Stomach (tissue), 9 donors: ENCODE measurements around the gene MRPS23. TPM values are rescaled to one million over a fixed set of nuclear protein-coding genes. Genes with fewer than 3 reads are reported as not detected.

Experiments
- DNase-seq, 2 donors: peaks; one replicate each; pipeline versions ENCODE4 v3.0.0 to v3.0.0-alpha.2; 2013 to 2019
- H3K27ac ChIP-seq, 5 donors: fragments of 200-600 bp in 4 of 5; sonication (generic) in 4 of 5; one replicate each; pipeline ENCODE4 v1.5.1; 2013 to 2019; ENCODE audit warnings: mild to moderate bottlenecking in 1 of 5, moderate library complexity in 1 of 5
- H3K27me3 ChIP-seq, 3 donors: fragments of 200-600 bp; sonication (generic); one replicate each; pipeline ENCODE4 v1.5.1; 2017 to 2019; ENCODE audit warnings: mixed run types in 1 of 3
- H3K36me3 ChIP-seq, 4 donors: fragments of 200-600 bp; sonication (generic); 1 replicate in 3 of 4; 2 replicates in 1 of 4; pipeline ENCODE4 v1.5.1; 2016 to 2019
- H3K4me1 ChIP-seq, 4 donors: fragments of 200-600 bp; sonication (generic); one replicate each; pipeline ENCODE4 v1.5.1; 2016 to 2019
- H3K4me3 ChIP-seq, 4 donors: fragments of 200-600 bp; sonication (generic) in 3 of 4; one replicate each; pipeline ENCODE4 v1.5.1; 2016 to 2019; ENCODE audit warnings: mild to moderate bottlenecking in 1 of 4
- H3K9me3 ChIP-seq, 4 donors: fragments of 200-600 bp; sonication (generic); one replicate each; pipeline ENCODE4 v1.5.1; 2016 to 2019
- EP300 ChIP-seq: sonication (generic); formaldehyde crosslinking; IDR thresholded peaks from one replicate; pipeline ENCODE4 v1.6.1; 2017; ENCODE audit warnings: antibody characterized with exemption
- POLR2A ChIP-seq, 4 donors: fragments of 450-650 bp; IDR thresholded peaks; one replicate each; pipeline ENCODE4 v1.6.1; 2016; ENCODE audit warnings: antibody characterized with exemption in 4 of 4, control low read depth in 2 of 4, mild to moderate bottlenecking in 1 of 4, moderate library complexity in 1 of 4
- POLR2AphosphoS5 ChIP-seq, 3 donors: sonication (generic); formaldehyde crosslinking; IDR thresholded peaks; one replicate each; pipeline ENCODE4 v1.6.1; 2016; ENCODE audit warnings: antibody characterized with exemption in 3 of 3
- WGBS, 5 donors: extraction: QIAGEN DNeasy Blood & Tissue Kit in 3 of 5; methylation state at CpG; one replicate each; pipeline versions ENCODE4 v1.1.5 to v1.1.7; 2013 to 2018; 5-methylcytosine and 5-hydroxymethylcytosine counted together
- intact Hi-C: fragments of 100-400 bp; cut with DNase I; formaldehyde crosslinking; loops from one replicate; pipeline ENCODE4 v1.15.1; 2023; ENCODE audit warnings: low total_unique reads
- polyA plus RNA-seq, 3 donors: library from polyadenylated mRNA; stranded (reverse); fragments of 200-250 nt; gene quantifications; one replicate each; pipeline ENCODE4 v1.2.3, GENCODE V29; 2013
- small RNA-seq, 4 donors: library from RNA; depleted of rRNA; stranded (forward); fragments of <200 nt; gene quantifications; one replicate each; pipeline ENCODE3, GENCODE V24; 2016
- total RNA-seq, 5 donors: library from RNA; depleted of rRNA; stranded (reverse); fragments of >200 nt; gene quantifications; one replicate each; pipeline versions ENCODE4 v1.1.0 to v1.2.3, GENCODE V29; 2014 to 2016
- TF ChIP-seq, protein P1 (sequence below), 7 experiments: fragments of 450-650 bp in 4 of 7; fragments of 200-600 bp in 3 of 7; sonication (generic) in 3 of 7; IDR thresholded peaks; one replicate each; pipeline ENCODE4 v1.5.1; 2016 to 2019; ENCODE audit warnings: antibody characterized with exemption in 7 of 7, control low read depth in 2 of 7, mild to moderate bottlenecking in 1 of 7
- donor health status: healthy with polysubstance abuse.
- donor health status: Bipolar disorder and iron deficiency.
- donor health status: healthy.

Gene MRPS23
- total and polyA plus RNA-seq, 8 donors: 12.6 to 43.3 (median 25.1) TPM; not detected in 1

DNA sequence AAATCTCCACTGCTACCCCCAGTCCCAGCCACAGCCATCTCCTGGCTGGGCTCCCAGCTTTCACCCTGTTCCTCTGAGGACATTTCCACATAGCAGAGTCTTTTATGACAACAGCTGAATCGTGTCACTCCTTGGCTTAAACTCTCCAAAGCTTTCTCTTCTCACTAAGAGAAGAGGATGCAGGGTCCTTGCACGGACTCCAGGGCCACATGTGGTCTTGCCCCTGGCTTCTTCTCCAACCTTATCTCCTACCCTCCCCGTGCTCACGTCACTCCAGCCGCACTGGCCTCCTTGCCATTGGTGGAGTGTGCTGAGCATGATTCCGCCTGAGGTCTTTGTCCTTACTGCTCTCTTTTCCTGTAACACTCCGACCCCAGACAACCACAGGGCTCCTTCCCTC lies 64.8 kb downstream of the MRPS23 start:
- H3K27ac ChIP-seq: no peak overlapping the region
- 54 to 71% (median 60%) methylated on average over 7 of the region's 7 CpGs for WGBS, 5 donors
- DNase-seq: peak in 1 of 2 donors; percentile 67
- intact Hi-C loops: no loop called here
- no peaks in the 10 kb centered on the region for H3K36me3 ChIP-seq
- H3K4me1 ChIP-seq: peaks cover 13 to 22% (median 19%) of the 10 kb centered on the region in 4 donors
- TF ChIP-seq POLR2AphosphoS5 (IDR thresholded peaks at IDR 0.05) (no peak), POLR2A (IDR thresholded peaks at IDR 0.05) (no peak), EP300 (no peak)
- TF ChIP-seq, protein P1, sequence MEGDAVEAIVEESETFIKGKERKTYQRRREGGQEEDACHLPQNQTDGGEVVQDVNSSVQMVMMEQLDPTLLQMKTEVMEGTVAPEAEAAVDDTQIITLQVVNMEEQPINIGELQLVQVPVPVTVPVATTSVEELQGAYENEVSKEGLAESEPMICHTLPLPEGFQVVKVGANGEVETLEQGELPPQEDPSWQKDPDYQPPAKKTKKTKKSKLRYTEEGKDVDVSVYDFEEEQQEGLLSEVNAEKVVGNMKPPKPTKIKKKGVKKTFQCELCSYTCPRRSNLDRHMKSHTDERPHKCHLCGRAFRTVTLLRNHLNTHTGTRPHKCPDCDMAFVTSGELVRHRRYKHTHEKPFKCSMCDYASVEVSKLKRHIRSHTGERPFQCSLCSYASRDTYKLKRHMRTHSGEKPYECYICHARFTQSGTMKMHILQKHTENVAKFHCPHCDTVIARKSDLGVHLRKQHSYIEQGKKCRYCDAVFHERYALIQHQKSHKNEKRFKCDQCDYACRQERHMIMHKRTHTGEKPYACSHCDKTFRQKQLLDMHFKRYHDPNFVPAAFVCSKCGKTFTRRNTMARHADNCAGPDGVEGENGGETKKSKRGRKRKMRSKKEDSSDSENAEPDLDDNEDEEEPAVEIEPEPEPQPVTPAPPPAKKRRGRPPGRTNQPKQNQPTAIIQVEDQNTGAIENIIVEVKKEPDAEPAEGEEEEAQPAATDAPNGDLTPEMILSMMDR (IDR thresholded peaks at IDR 0.05): no peak
- H3K4me3 ChIP-seq: no peak overlapping the region
- H3K9me3 ChIP-seq: no peaks in the 10 kb centered on the region
- peaks cover 0 to 19% (median 6%) of the 10 kb centered on the region in 3 donors for H3K27me3 ChIP-seq

Small RNA genes lying within 50 kb of the gene (small RNA-seq; reads per million reads assigned to genes)
- gene RN7SKP94: 0 to 0.10 (median 0) reads per million in 4 donors

Other genes with a start within 250 kb of the MRPS23 start
- not detected for gene CCDC182, start 104.7 kb downstream of the MRPS23 start, total RNA-seq
- not detected for gene CCDC182, start 104.7 kb downstream of the MRPS23 start, polyA plus RNA-seq
- 100 to 1,000 TPM in 1 of 5 donors, 10 to 100 TPM in 4; 10.5 to 111 (median 23.6) TPM for gene CUEDC1, start 105.4 kb upstream of the MRPS23 start, total RNA-seq
- 10 to 100 TPM; 16.5 to 30.1 (median 19.8) TPM for gene CUEDC1, start 105.4 kb upstream of the MRPS23 start, polyA plus RNA-seq
- gene VEZF1, start 138.2 kb upstream of the MRPS23 start, total RNA-seq: 100 to 1,000 TPM in 1 of 5 donors, 10 to 100 TPM in 3, 1 to 10 TPM in 1; 7.8 to 103 (median 31.0) TPM
- 10 to 100 TPM; 15.8 to 27.2 (median 19.7) TPM for gene VEZF1, start 138.2 kb upstream of the MRPS23 start, polyA plus RNA-seq
- 100 to 1,000 TPM; 160 to 351 (median 242) TPM for gene SRSF1, start 157.2 kb upstream of the MRPS23 start, total RNA-seq
- 10 to 100 TPM; 81.7 to 97.9 (median 84.0) TPM for gene SRSF1, start 157.2 kb upstream of the MRPS23 start, polyA plus RNA-seq
- gene DYNLL2, start 233.4 kb upstream of the MRPS23 start, total RNA-seq: 10 to 100 TPM in 3 of 5 donors, 1 to 10 TPM in 2; 5.8 to 40.6 (median 20.9) TPM
- 10 to 100 TPM; 18.5 to 29.4 (median 22.0) TPM for gene DYNLL2, start 233.4 kb upstream of the MRPS23 start, polyA plus RNA-seq